Central memory CD8-positive, alpha-beta T cell (primary cell): ENCODE results near the gene MISP3.
"Not testable (repeated sequence)": the region's sequence is repeated elsewhere in the genome, so short reads cannot be mapped to it uniquely, and the experiment has no call there.

Experiments used
- ATAC-seq: fragments of 150-1000 bp; cut with Tn5 transposase; replicated peaks from 2 replicates; pipeline ENCODE4 v1.10.0; 2022; ENCODE audit warnings: mild to moderate bottlenecking, moderate FRiP score, moderate number of reproducible peaks; ENCODE audit not compliant: poor library complexity, severe bottlenecking; ENCODE audit errors: extremely low read depth
- DNase-seq, 2 donors: peaks; one replicate each; pipeline ENCODE4 v3.0.0; 2021; ENCODE audit warnings: low spot score in 2 of 2
- H3K27ac Mint-ChIP-seq: one replicate; pipeline ENCODE4 v1.8.0; 2022; ENCODE audit warnings: low read depth, mild to moderate bottlenecking, moderate library complexity, mixed read lengths
- H3K27me3 Mint-ChIP-seq: one replicate; pipeline ENCODE4 v1.8.0; 2022; ENCODE audit warnings: mixed read lengths
- H3K36me3 Mint-ChIP-seq: one replicate; pipeline ENCODE4 v1.8.0; 2022; ENCODE audit warnings: mild to moderate bottlenecking, moderate library complexity, mixed read lengths; ENCODE audit not compliant: insufficient read depth
- H3K4me1 Mint-ChIP-seq: one replicate; pipeline ENCODE4 v1.8.0; 2022; ENCODE audit warnings: mixed read lengths
- H3K4me3 Mint-ChIP-seq: one replicate; pipeline ENCODE4 v1.8.0; 2022; ENCODE audit warnings: mild to moderate bottlenecking, moderate library complexity, mixed read lengths
- H3K9me3 Mint-ChIP-seq: one replicate; pipeline ENCODE4 v1.8.0; 2022; ENCODE audit warnings: mixed read lengths

Gene MISP3

GRCh38 chr19:14042659-14043608 is 29.7 kb upstream of the MISP3 start:
- not testable (repeated sequence) for H3K9me3 Mint-ChIP-seq, H3K27me3 Mint-ChIP-seq
- peaks cover 90% of the 10 kb centered on the region for H3K36me3 Mint-ChIP-seq
- H3K4me1 Mint-ChIP-seq = peaks cover 15% of the 10 kb centered on the region
- DNase-seq (peak; percentile 32 to 61), ATAC-seq (peak; percentile 80)
- peak overlapping the region; percentile 94 for H3K27ac Mint-ChIP-seq
- H3K4me3 Mint-ChIP-seq = peak overlapping the region; percentile 13

- H3K4me3 Mint-ChIP-seq, ATAC-seq, H3K9me3 Mint-ChIP-seq, H3K27ac Mint-ChIP-seq, DNase-seq, H3K27me3 Mint-ChIP-seq: not testable (repeated sequence)
- Mint-ChIP-seq H3K36me3 (peaks cover 83% of the 10 kb centered on the region), H3K4me1 (peaks cover 10% of the 10 kb centered on the region)
These were observed 24.7 kb upstream of the MISP3 start for GRCh38 chr19:14047866-14048265.

GRCh38 chr19:14048443-14049153 is 24.0 kb upstream of the MISP3 start:
- DNase-seq (peak; percentile 65 to 75), ATAC-seq (peak; percentile 78)
- no peaks in the 10 kb centered on the region for H3K9me3 Mint-ChIP-seq
- no peak overlapping the region for H3K4me3 Mint-ChIP-seq
- peaks cover 78% of the 10 kb centered on the region for H3K36me3 Mint-ChIP-seq
- peaks cover 7% of the 10 kb centered on the region for H3K4me1 Mint-ChIP-seq
- no peaks in the 10 kb centered on the region for H3K27me3 Mint-ChIP-seq
- H3K27ac Mint-ChIP-seq = no peak overlapping the region

DNA sequence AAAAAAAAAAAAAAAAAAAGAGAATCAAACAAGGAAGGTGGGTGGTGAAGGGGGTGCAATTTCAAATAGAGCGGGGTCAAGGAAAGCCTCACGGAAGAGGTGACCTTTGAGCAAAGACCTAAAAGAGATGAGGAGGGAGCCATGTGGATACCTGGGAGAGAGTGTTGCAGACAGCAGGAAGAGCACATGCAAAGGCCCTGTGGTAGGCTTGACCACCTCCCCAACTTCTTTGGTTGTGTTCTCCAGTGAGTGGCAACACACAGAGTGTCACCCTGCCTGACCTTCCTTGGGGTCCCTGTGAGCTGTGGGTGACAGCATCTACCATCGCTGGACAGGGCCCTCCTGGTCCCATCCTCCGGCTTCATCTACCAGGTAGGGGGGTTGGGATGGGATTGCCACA is 22.1 kb upstream of the MISP3 start:
- no peaks in the 10 kb centered on the region for H3K27me3 Mint-ChIP-seq
- no peak overlapping the region for H3K27ac Mint-ChIP-seq
- peaks cover 16% of the 10 kb centered on the region for H3K4me1 Mint-ChIP-seq
- no peak for ATAC-seq
- no peak overlapping the region for H3K4me3 Mint-ChIP-seq
- DNase-seq = no peak
- H3K9me3 Mint-ChIP-seq = no peaks in the 10 kb centered on the region
- peaks cover 65% of the 10 kb centered on the region for H3K36me3 Mint-ChIP-seq

GRCh38 chr19:14050961-14051360 is 21.6 kb upstream of the MISP3 start:
- not testable (repeated sequence) for DNase-seq, H3K27ac Mint-ChIP-seq, H3K9me3 Mint-ChIP-seq, H3K4me3 Mint-ChIP-seq, ATAC-seq, H3K27me3 Mint-ChIP-seq
- H3K4me1 Mint-ChIP-seq = peaks cover 17% of the 10 kb centered on the region
- H3K36me3 Mint-ChIP-seq = peaks cover 60% of the 10 kb centered on the region

DNA sequence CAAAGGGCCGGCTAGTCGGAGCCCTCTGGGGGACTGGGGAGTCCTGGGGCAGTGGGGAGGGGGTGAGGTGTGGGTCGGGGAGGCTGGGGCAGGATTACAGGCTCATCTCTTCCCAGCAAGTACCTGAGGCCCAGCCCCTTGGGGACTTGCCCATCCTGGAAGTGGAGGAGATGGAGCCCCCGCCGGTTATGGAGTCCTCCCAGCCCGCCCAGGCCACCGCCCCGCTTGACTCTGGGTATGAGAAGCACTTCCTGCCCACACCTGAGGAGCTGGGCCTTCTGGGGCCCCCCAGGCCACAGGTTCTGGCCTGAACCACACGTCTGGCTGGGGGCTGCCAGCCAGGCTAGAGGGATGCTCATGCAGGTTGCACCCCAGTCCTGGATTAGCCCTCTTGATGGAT is 20.6 kb upstream of the MISP3 start:
- Mint-ChIP-seq H3K27ac (peak overlapping the region; percentile 44), H3K4me3 (no peak overlapping the region), H3K4me1 (peaks cover 17% of the 10 kb centered on the region)

GRCh38 chr19:14052470-14052869 is 20.1 kb upstream of the MISP3 start:
- Mint-ChIP-seq H3K36me3 (peaks cover 48% of the 10 kb centered on the region), H3K4me1 (peaks cover 17% of the 10 kb centered on the region), H3K27me3 (no peaks in the 10 kb centered on the region), H3K27ac (peak overlapping the region; percentile 44), H3K4me3 (no peak overlapping the region), H3K9me3 (no peaks in the 10 kb centered on the region)
- ATAC-seq = no peak
- no peak for DNase-seq

More for the DNA sequence above, 20.6 kb upstream of the MISP3 start:
- H3K9me3 Mint-ChIP-seq = no peaks in the 10 kb centered on the region
- DNase-seq = no peak
- no peaks in the 10 kb centered on the region for H3K27me3 Mint-ChIP-seq
- H3K36me3 Mint-ChIP-seq = peaks cover 53% of the 10 kb centered on the region
- no peak for ATAC-seq

DNA sequence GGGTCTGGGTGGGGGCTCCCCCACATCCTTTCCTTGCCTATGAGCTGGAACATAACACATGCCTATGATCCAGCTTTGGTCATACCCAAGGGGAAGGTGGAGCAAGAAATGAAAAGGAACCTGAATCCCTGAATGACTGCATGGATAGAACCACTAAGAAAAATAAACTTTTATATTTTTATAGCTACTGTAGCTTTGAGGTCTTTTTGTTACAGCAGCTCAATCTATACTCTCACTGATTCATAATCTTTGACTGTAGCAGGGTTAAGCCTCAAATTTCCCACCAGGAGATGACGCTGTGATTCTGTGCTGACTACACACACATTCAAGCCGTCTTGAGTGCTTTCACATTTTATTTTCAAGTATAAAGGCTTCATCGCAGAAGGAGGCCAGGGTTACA is 19.6 kb upstream of the MISP3 start:
- H3K9me3 Mint-ChIP-seq = no peaks in the 10 kb centered on the region
- H3K27ac Mint-ChIP-seq = peak overlapping the region; percentile 44
- peaks cover 5% of the 10 kb centered on the region for H3K27me3 Mint-ChIP-seq
- no peak for DNase-seq
- ATAC-seq = no peak
- no peak overlapping the region for H3K4me3 Mint-ChIP-seq
- peaks cover 21% of the 10 kb centered on the region for H3K4me1 Mint-ChIP-seq
- H3K36me3 Mint-ChIP-seq = peaks cover 43% of the 10 kb centered on the region

GRCh38 chr19:14053500-14053899 is 19.1 kb upstream of the MISP3 start:
- Mint-ChIP-seq H3K27me3 (peaks cover 10% of the 10 kb centered on the region), H3K4me3 (no peak overlapping the region), H3K4me1 (peaks cover 23% of the 10 kb centered on the region), H3K36me3 (peaks cover 41% of the 10 kb centered on the region), H3K9me3 (no peaks in the 10 kb centered on the region), H3K27ac (peak overlapping the region; percentile 58)
- ATAC-seq (no peak), DNase-seq (no peak)

- Mint-ChIP-seq H3K4me3 (no peak overlapping the region), H3K27ac (peak overlapping the region; percentile 58), H3K4me1 (peaks cover 25% of the 10 kb centered on the region)
These were observed 18.5 kb upstream of the MISP3 start for GRCh38 chr19:14054099-14054498.

GRCh38 chr19:14054721-14055120 is 17.9 kb upstream of the MISP3 start:
- no peak for ATAC-seq
- H3K27ac Mint-ChIP-seq = peak overlapping the region; percentile 58
- H3K4me1 Mint-ChIP-seq = peaks cover 27% of the 10 kb centered on the region
- H3K4me3 Mint-ChIP-seq = no peak overlapping the region
- DNase-seq = no peak
- peaks cover 22% of the 10 kb centered on the region for H3K27me3 Mint-ChIP-seq
- H3K9me3 Mint-ChIP-seq = no peaks in the 10 kb centered on the region
- H3K36me3 Mint-ChIP-seq = peaks cover 29% of the 10 kb centered on the region

More at GRCh38 chr19:14054099-14054498, 18.5 kb upstream of the MISP3 start:
- H3K9me3 Mint-ChIP-seq = no peaks in the 10 kb centered on the region
- peaks cover 35% of the 10 kb centered on the region for H3K36me3 Mint-ChIP-seq
- no peak for ATAC-seq
- peaks cover 16% of the 10 kb centered on the region for H3K27me3 Mint-ChIP-seq
- DNase-seq = no peak

DNA sequence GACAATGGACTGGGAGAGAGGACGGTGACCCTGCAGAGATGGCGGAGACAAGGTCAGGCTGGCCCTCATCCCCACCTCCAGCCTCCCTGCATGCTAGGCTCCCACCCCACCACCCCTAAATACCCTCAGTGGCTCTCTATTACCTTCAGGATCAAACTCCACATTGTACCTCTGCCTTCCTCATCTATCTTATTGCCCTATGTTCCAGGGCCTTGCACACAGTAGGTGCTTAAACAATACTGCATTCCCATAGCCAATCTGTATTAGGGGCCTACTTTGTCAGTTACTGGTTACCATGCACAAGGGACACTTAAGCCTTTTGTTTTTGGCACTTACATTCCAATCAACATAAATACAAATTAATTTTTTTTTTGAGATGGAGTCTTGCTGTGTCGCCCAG is 17.2 kb upstream of the MISP3 start:
- no peaks in the 10 kb centered on the region for H3K9me3 Mint-ChIP-seq
- H3K4me1 Mint-ChIP-seq = peaks cover 27% of the 10 kb centered on the region
- no peak overlapping the region for H3K27ac Mint-ChIP-seq
- H3K27me3 Mint-ChIP-seq = peaks cover 29% of the 10 kb centered on the region
- no peak for DNase-seq
- ATAC-seq = no peak
- H3K4me3 Mint-ChIP-seq = no peak overlapping the region
- H3K36me3 Mint-ChIP-seq = peaks cover 22% of the 10 kb centered on the region
